GM21723 (cell line): ENCODE data around the gene SLC16A4.

Source experiments
- ATAC-seq: cut with Tn5 transposase; IDR thresholded peaks from one replicate; pipeline ENCODE4 v1.9.1; 2021; ENCODE audit warnings: mild to moderate bottlenecking, moderate library complexity; ENCODE audit not compliant: unreplicated experiment

SLC16A4 gene

DNA sequence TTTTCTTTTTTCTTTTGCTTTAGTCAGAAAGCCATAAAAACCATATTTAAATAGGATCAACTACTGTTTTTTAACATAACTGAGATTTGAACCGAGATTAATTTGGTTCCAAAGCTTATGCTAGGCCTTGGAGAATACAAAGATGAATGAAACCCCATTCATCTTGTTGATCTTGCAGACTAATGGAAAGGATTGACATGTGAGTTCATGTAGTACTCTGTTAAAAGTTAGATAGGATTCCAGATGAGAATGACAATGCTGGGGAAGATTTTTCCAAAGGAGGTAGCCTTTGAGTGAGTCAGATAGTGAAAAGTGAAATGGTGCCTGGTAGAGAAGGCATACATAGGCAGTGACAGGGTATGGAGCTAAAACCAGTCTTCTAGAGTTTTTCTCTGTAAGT is 29.0 kb downstream of the SLC16A4 start:
- ATAC-seq, result no peak

DNA sequence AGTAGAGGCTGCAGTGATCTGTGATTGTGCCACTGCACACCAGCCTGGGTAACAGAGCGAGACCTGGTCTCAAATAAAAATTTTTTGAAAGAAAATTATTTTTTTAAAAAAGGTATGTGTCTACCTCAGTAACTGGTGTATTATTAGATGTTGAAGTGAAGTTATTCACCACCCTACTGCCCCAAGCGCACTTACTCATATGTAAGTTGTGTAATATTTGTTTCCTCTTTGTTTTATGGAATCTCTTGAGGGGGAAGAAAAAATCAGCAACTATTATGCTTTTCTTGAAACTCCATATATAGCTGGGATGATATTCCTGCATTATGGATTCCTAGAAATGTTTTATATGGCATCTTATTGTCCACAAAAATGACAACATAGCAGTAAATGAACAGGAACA is 30.4 kb downstream of the SLC16A4 start:
- ATAC-seq, result no peak

DNA sequence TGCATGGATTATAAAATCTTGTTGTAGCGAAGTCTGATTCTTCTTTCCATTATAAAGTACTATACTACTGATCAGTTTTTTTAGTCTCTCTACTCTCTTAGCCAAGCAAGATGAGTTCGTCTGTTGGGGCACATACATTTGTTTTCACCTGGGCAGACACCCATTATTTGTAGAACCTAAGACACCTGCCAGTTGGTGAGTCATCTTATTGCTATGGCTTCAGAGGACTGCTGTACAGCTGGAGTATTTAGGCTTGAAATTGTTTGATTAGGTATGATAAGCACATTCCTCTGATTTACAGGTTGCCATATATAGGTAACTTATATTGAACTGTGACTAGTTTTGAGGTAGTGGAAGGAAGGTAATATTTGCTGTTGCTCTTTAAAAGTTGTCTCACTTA is 34.4 kb downstream of the SLC16A4 start:
- no peak for ATAC-seq

DNA sequence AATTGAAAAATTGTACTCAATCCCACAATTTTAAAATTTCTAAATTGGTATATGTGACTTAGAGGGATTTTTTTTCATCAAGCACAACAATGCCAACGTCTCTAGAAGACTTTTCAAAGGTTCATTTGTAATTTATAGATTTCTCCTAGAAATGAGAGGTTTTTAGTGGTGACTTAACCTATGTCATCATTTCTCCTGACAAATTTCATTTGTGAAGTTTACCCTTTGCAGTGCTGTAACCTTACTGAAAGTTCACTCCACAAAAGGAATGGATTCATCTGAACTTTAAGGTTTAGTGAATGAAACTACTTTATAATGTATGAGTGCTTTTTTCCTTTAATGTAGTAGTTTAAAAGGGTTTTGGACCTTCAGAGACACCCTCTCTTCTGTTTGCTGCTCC is 35.5 kb downstream of the SLC16A4 start:
- ATAC-seq, result no peak

DNA sequence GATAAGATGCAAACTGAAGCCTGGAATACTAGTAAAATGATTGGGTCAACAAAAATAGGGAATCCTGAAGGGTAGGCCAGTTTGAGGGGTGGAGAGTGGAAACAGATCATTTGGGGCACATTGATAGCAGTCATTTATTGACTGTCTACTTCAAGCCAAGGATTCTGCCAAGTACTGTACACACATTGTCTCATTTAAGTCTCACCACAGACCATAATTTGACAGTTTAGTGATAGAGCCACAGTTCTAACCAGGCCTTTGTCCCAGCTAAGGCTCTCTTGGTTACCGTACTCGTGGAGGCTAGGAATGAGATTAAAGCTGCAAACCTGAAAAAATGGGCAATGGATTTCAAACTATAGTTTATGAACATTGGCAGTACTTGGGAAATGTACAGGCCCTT is 40.5 kb downstream of the SLC16A4 start:
- ATAC-seq, result no peak

DNA sequence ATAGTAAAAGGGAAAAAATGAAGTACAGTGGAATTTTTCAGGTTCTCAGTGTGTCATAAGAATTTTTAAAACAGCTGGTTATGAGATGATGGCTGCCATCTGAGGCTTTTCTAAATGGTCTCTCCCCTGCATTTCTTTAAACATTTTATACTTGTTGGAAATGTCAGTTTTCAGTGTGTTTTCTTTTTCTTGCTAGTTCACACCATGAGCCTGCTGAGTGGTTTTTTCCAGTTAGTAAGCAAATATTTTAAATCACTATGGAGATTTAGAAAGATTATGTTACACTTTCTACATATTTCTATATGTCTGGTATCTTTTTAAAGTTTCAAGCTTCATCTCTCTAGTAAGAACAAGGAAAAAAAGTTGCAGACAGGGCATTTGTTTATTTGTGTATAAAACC is 42.1 kb downstream of the SLC16A4 start:
- ATAC-seq, result no peak

DNA sequence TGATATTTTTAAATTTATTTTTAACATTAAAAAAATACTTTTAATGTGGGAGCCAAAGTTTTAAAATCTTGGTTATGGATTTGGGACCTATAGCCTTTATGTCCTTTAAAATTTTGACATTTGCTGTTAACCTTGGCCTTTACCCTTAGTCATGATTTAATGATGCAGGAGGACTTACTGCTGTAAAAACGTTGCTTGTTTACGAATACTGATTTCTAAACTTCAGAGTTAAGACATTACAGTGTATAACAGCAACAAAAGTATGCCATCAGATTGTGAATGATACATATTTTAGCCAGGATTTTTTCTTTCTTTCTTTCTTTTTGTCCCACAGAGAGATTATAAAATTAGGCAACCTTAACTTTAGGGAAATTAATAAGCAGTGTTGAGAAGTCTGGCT is 42.8 kb downstream of the SLC16A4 start:
- no peak for ATAC-seq

DNA sequence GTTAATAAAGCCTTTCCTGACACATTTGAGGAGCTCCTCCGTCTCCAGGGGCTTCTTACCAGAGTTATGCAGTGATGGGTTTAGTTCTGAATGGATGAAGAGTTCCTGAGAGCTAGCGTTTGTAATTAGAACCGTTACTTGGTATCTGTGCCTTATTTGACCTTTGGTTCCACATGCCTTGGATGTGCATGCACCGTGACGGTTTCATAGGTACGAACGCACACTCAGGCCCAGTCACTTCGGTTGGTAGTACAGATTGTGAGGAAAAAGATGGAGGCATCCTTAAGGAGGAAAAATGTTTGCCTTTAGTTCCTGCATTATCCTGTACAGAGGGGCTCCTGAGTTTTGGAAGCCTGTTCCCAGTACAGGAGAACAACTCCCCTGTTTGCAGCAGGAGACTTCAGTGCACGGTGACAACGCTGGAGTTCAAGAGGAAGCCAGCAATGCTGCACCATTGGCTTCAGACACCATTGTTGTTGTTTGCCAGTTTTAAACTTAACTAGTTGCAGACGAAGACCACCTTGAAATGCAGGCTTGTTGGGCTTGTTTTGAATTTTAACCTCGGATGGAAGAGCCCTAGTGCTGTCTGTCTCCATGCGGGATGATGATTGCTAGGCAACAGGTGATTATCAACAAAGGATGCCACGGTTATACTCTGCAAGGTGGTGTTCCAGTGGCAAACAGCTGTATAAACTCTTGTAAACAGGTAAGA is 43.5 kb downstream of the SLC16A4 start:
- no peak for ATAC-seq

DNA sequence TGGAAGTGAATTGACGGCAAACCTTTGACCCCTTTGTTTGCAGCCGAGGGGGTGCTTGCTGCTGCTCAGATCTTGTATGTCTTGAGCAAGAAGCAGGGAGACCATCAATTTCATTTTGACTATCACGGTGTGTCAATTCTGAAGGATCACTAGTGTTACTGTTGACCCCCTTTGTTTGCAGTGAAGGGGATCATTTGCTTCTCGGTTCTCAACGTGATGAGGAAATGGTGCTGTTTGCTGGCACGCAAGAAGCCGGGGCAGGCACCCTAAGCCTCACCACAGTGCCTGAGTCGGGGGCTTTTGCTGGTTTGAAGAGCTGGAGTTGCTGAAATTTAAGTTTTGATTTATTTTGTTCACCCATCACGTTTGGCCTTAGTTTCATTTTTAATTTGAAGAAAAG is 44.1 kb downstream of the SLC16A4 start:
- ATAC-seq, result no peak

DNA sequence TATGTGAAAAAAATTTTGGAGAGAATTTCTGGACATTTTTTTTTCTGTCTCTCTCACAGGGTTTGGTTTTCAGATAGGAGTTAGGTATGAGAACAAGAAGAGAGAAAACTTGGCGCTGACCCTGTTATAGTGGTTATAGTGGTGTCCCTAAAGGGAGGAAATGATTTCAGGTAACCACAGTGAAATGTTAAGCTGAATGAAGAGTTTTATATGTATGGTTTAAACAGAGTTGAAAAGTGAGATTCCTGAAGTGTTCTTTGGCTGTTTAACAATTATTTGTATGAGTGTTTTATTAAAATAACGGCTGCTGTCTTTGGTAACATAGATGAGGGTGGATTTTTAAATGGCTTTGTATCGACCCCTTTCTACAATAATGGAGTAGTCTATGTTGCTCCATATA is 45.3 kb downstream of the SLC16A4 start:
- ATAC-seq, result no peak

DNA sequence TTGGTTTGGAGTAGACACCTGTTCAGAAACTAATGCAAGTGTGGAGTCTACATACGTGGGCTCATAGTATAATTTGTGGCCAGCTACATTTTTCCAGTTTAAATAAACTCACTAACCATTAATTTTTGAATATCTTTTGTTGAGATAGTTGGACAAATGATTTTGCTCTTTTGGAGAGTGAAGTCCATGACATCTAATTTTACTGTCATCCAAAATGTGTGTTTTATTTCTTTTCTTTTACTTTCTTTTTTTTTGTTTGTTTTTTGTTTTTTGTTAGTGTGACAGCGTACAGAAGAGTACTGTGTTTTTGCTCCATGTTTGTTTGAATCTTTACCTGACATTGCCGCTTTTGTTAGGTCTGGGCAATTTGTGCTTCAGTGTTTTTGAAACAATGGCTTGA is 46.7 kb downstream of the SLC16A4 start:
- ATAC-seq, result no peak

DNA sequence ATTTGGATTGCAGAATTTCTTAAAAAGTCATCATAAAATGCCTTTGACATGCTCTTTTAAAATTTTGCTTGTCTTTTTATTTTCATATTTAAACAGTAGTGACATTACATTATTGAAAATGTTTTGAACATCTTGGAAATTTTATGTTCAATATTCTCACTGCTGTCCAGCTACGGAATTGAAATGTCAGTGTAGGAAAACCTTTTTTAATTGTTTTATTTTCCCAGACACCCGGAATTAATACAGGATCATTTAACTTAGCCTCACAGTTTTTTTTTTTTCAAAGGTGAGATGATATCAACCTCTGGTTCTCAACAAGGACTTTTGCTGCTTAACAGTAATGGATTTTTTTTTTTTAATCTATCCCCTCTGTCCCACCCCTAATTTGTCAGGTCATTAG is 47.6 kb downstream of the SLC16A4 start:
- ATAC-seq, result no peak

DNA sequence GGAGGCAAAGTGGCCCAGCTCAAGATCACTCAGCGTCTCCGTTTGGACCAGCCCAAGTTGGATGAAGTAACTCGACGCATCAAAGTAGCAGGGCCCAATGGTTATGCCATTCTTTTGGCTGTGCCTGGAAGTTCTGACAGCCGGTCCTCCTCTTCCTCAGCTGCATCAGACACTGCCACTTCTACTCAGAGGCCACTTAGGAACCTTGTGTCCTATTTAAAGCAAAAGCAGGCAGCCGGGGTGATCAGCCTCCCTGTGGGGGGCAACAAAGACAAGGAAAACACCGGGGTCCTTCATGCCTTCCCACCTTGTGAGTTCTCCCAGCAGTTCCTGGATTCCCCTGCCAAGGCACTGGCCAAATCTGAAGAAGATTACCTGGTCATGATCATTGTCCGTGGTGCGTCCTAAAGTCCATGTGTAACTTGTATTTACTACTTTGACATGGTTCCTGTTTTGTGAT is 48.9 kb downstream of the SLC16A4 start:
- no peak for ATAC-seq

DNA sequence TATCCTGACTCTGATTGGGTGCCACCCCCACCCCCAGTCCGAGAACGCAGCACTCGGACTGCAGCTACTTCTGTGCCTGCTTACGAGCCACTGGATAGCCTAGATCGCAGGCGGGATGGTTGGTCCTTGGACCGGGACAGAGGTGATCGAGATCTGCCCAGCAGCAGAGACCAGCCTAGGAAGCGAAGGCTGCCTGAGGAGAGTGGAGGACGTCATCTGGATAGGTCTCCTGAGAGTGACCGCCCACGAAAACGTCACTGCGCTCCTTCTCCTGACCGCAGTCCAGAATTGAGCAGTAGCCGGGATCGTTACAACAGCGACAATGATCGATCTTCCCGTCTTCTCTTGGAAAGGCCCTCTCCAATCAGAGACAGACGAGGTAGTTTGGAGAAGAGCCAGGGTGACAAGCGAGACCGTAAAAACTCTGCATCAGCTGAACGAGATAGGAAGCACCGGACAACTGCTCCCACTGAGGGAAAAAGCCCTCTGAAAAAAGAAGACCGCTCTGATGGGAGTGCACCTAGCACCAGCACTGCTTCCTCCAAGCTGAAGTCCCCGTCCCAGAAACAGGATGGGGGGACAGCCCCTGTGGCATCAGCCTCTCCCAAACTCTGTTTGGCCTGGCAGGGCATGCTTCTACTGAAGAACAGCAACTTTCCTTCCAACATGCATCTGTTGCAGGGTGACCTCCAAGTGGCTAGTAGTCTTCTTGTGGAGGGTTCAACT is 49.5 kb downstream of the SLC16A4 start:
- ATAC-seq, result no peak

DNA sequence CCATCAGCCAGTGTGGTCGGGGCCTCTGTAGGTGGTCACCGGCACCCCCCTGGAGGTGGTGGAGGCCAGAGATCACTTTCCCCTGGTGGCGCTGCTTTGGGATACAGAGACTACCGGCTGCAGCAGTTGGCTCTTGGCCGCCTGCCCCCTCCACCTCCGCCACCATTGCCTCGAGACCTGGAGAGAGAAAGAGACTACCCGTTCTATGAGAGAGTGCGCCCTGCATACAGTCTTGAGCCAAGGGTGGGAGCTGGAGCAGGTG is 50.7 kb downstream of the SLC16A4 start:
- ATAC-seq, result no peak

DNA sequence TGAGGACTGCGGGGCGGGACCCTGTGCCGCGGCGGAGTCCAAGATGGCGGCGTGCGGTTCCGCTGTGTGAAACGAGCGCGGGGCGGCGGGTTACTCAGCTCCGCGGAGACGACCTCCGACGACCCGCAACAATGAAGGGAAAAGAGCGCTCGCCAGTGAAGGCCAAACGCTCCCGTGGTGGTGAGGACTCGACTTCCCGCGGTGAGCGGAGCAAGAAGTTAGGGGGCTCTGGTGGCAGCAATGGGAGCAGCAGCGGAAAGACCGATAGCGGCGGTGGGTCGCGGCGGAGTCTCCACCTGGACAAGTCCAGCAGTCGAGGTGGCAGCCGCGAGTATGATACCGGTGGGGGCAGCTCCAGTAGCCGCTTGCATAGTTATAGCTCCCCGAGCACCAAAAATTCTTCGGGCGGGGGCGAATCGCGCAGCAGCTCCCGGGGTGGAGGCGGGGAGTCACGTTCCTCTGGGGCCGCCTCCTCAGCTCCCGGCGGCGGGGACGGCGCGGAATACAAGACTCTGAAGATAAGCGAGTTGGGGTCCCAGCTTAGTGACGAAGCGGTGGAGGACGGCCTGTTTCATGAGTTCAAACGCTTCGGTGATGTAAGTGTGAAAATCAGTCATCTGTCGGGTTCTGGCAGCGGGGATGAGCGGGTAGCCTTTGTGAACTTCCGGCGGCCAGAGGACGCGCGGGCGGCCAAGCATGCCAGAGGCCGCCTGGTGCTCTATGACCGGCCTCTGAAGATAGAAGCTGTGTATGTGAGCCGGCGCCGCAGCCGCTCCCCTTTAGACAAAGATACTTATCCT is 51.2 kb downstream of the SLC16A4 start:
- peak; percentile 2 for ATAC-seq

DNA sequence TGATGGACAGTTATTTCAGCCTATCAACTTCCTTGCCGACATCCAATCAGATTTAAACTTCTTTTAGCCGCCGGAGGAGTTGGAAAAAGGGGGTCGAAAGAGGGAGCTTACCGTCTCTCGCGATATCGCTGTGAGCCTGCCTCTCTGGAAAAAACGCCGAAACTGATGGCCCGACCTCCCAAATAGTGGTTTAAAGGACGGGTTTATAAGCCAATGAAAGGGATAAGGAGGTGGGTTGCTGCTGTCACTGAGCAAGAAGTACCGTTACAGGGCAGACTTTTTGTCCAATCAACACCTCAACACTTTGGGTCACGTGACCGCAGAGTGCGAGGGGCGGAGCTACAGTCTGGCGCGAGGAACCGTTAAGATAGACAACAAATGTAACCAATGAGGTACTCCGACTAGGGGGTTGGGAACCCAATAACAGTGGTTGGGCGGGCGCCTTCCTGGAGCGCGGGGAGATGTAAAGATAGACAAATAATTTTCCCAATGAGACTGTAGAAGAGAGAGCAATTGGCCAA is 51.9 kb downstream of the SLC16A4 start, which contains the start of gene RBM15:
TSS of gene RBM15 (plus strand) at position 492 of the 521 bp plus-strand sequence. CDS start at position 521, 29 bp downstream.
- peak; percentile 71 for ATAC-seq

DNA sequence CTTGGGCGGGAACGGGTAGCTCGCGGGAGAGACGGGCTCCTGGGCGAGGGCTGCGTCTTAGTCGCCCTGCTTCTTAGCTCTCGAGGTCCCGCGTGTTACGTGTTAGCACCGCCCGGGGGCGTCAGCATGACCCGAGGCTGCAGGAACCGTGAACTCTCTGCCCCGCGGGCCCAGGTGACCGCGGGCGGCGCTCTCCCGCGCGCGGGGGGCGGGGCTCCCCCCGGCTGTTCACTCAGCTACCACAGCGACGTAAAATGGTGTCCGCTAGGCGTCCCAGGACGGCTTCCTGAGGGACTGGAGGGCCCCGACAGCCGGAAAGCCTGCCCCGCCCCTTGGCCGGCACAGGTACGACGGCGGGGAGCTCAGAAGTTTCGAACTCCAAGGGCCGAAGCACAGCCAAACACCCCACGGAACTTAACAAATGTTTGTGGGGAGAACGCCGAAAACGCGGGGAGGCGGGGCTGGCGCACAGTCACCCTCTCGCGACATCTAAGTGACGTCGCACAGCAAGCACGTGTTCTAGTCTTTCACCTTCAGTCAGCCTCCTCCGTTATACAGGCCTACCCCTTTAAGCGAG is 52.4 kb downstream of the SLC16A4 start:
- ATAC-seq, result peak; percentile 71

DNA sequence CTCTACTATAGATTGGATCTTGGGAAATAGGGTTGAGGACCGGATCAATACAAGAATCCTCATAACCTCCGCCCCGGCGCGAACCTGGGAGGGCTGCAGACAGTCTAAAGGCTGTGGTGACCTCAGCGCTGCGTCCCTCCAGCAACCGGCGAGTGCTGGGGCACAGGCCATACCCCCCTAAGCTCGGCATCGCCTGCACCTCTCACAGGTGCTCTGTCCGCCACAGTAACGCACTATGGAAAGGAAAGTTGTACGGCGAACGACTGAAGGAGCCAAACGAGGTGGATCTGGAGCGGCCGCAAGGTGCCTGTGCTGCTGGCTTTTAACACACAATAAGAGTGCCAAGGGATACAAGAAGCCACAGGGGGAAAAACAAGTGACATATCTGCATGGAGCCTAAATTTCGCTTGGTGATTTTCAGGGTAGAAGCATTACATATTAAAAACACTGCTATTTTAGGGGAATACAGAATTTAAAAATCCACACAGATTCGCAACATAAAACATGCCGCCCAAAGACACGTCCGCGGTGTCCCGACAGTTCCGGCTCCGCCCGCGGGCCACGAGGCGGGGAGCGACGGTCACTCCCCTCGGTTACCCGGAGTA is 53.0 kb downstream of the SLC16A4 start:
- ATAC-seq, result no peak

DNA sequence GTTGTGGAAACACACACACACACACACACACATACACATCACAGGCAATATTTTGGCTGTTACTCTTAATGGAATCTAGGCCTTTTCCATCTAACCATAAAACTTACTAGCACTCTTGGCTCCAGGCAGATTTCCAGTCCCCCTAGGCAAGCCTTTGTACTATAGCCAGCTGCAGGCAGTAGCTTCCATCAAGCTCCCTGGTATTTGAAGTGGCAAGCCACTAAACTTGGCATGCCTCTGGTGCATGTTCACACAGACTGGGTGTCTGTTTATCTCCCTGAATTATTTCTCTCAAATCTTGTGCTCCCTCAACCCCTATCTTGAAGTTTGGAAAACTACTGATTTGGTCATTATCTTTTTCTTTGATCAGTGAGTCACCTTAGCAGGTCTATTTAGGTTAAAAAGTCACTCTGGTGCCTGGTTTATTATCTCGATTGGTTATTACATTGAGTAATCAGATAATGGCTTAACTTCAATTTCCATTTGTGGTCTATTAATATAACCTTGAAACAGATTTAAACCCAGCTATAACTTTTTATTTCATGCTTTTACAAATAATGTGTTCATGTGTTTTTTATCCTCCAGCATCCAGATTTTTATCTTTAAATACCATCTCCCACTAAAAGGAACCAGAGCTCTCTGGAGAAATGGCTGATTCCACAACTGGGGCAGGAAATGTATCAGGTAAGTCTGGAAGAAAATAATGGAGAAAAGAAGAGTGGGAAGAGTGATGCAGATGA is 54.4 kb downstream of the SLC16A4 start:
- no peak for ATAC-seq
